Trophoblast cell (in vitro differentiated cells and primary cell): Measurements from ENCODE around the gene LHPP.

Source experiments
- DNase-seq, 2 donors: peaks; one replicate each; pipeline ENCODE4 v3.0.0-alpha.2; 2016
- H2AFZ ChIP-seq: 2 replicates; pipeline ENCODE4 v1.6.1; 2013; ENCODE audit warnings: low read length, moderate library complexity, mild to moderate bottlenecking; ENCODE audit not compliant: insufficient read depth, poor library complexity
- H2AK5ac ChIP-seq: 2 replicates; pipeline ENCODE4 v1.6.1; 2013; ENCODE audit warnings: mild to moderate bottlenecking, low read length
- H2BK120ac ChIP-seq: 2 replicates; pipeline ENCODE4 v1.6.1; 2013; ENCODE audit warnings: low read length, mild to moderate bottlenecking, moderate library complexity; ENCODE audit not compliant: insufficient read depth, poor library complexity
- H2BK12ac ChIP-seq: 2 replicates; pipeline ENCODE4 v1.6.1; 2013; ENCODE audit warnings: mild to moderate bottlenecking, low read length, moderate library complexity
- H2BK5ac ChIP-seq: 2 replicates; pipeline ENCODE4 v1.6.1; 2013; ENCODE audit warnings: low read length, low read depth, moderate library complexity, mild to moderate bottlenecking; ENCODE audit not compliant: poor library complexity
- H3K14ac ChIP-seq: 2 replicates; pipeline ENCODE4 v1.6.1; 2013; ENCODE audit warnings: mild to moderate bottlenecking, low read length
- H3K18ac ChIP-seq: 2 replicates; pipeline ENCODE4 v1.6.1; 2013; ENCODE audit warnings: mild to moderate bottlenecking, low read length
- H3K23ac ChIP-seq: 2 replicates; pipeline ENCODE4 v1.6.1; 2013; ENCODE audit warnings: low read length
- H3K27ac ChIP-seq: 2 replicates; pipeline ENCODE4 v1.5.1; 2013; ENCODE audit warnings: low read depth, mild to moderate bottlenecking, inconsistent platforms, low read length, moderate library complexity
- H3K27me3 ChIP-seq: 2 replicates; pipeline ENCODE4 v1.6.1; 2013; ENCODE audit warnings: inconsistent platforms, mild to moderate bottlenecking, low read length, moderate library complexity; ENCODE audit not compliant: insufficient read depth
- H3K36me3 ChIP-seq, 2 experiments: 1 replicate in 1 of 2; 2 replicates in 1 of 2; pipeline ENCODE4 v1.6.1; 2013; ENCODE audit warnings: low read length in 2 of 2, mild to moderate bottlenecking in 2 of 2, moderate library complexity in 1 of 2; ENCODE audit not compliant: insufficient read depth in 2 of 2, control insufficient read depth in 1 of 2
- H3K4ac ChIP-seq: 2 replicates; pipeline ENCODE4 v1.6.1; 2013; ENCODE audit warnings: low read depth, mild to moderate bottlenecking, low read length, moderate library complexity
- H3K4me1 ChIP-seq, 2 experiments: 1 replicate in 1 of 2; 2 replicates in 1 of 2; pipeline ENCODE4 v1.6.1; 2013; ENCODE audit warnings: low read length in 2 of 2, mild to moderate bottlenecking in 2 of 2, moderate library complexity in 1 of 2; ENCODE audit not compliant: insufficient read depth in 2 of 2, control insufficient read depth in 1 of 2
- H3K4me2 ChIP-seq: 2 replicates; pipeline ENCODE4 v1.6.1; 2013; ENCODE audit warnings: inconsistent platforms, mild to moderate bottlenecking, low read length, moderate library complexity
- H3K4me3 ChIP-seq: 2 replicates; pipeline ENCODE4 v1.5.1; 2013; ENCODE audit warnings: mild to moderate bottlenecking, low read depth, low read length, inconsistent platforms
- H3K79me1 ChIP-seq: one replicate; pipeline ENCODE4 v1.6.1; 2013; ENCODE audit warnings: low read length
- H3K79me2 ChIP-seq: 2 replicates; pipeline ENCODE4 v1.6.1; 2013; ENCODE audit warnings: low read length, mild to moderate bottlenecking; ENCODE audit not compliant: control insufficient read depth, insufficient read depth, poor library complexity
- H3K9ac ChIP-seq: 2 replicates; pipeline ENCODE4 v1.6.1; 2013; ENCODE audit warnings: mild to moderate bottlenecking, low read length
- H3K9me3 ChIP-seq: 2 replicates; pipeline ENCODE4 v1.6.1; 2013; ENCODE audit warnings: low read depth, mild to moderate bottlenecking, control low read depth, inconsistent platforms, low read length; ENCODE audit not compliant: insufficient read depth
- H4K12ac ChIP-seq: 2 replicates; pipeline ENCODE4 v1.6.1; 2013; ENCODE audit warnings: low read depth, mild to moderate bottlenecking, low read length, moderate library complexity
- H4K8ac ChIP-seq: 2 replicates; pipeline ENCODE4 v1.6.1; 2013; ENCODE audit warnings: low read depth, mild to moderate bottlenecking, low read length, moderate library complexity
- H4K91ac ChIP-seq: one replicate; pipeline ENCODE4 v1.6.1; 2013; ENCODE audit warnings: low read depth, mild to moderate bottlenecking, low read length, moderate library complexity
- WGBS: extraction: QIAGEN DNeasy Blood & Tissue Kit; methylation state at CpG from one replicate; pipeline ENCODE4 v1.1.7; 2013; ENCODE audit warnings: missing lambda C conversion rate; ENCODE audit not compliant: insufficient read length, insufficient coverage; ENCODE audit errors: extremely low coverage; 5-methylcytosine and 5-hydroxymethylcytosine counted together

Gene LHPP

GRCh38 chr10:124505279-124505678 is 43.7 kb downstream of the LHPP start:
- no peak overlapping the region for H3K4me3 ChIP-seq
- H3K14ac ChIP-seq: no peak overlapping the region
- no peak overlapping the region for H3K23ac ChIP-seq
- H4K91ac ChIP-seq: no peak overlapping the region
- no peak overlapping the region for H2BK120ac ChIP-seq
- no peak overlapping the region for H3K4ac ChIP-seq
- WGBS: no CpG with 5 or more reads among the region's 2 CpGs
- no peak for DNase-seq
- no peaks in the 10 kb centered on the region for H3K79me2 ChIP-seq
- H3K9me3 ChIP-seq: no peaks in the 10 kb centered on the region
- no peak overlapping the region for H3K9ac ChIP-seq
- no peaks in the 10 kb centered on the region for H3K36me3 ChIP-seq
- no peak overlapping the region for H4K8ac ChIP-seq
- no peak overlapping the region for H4K12ac ChIP-seq
- no peaks in the 10 kb centered on the region for H3K79me1 ChIP-seq
- H3K27ac ChIP-seq: no peak overlapping the region
- H2AK5ac ChIP-seq: no peak overlapping the region
- H2BK12ac ChIP-seq: no peak overlapping the region
- H3K4me2 ChIP-seq: no peak overlapping the region
- H2BK5ac ChIP-seq: no peak overlapping the region
- no peaks in the 10 kb centered on the region for H3K27me3 ChIP-seq
- H2AFZ ChIP-seq: no peak overlapping the region
- H3K4me1 ChIP-seq: no peaks in the 10 kb centered on the region
- no peak overlapping the region for H3K18ac ChIP-seq

- Histone ChIP-seq H3K4me1 (peaks cover 0 to 5% of the 10 kb centered on the region in 2 experiments), H3K4me3 (no peak overlapping the region)
- no CpG with 5 or more reads among the region's 8 CpGs for WGBS
Observed at GRCh38 chr10:124508070-124508667, 46.5 kb downstream of the LHPP start.

GRCh38 chr10:124508907-124509454 is 47.4 kb downstream of the LHPP start:
- Histone ChIP-seq H3K27ac (no peak overlapping the region), H4K8ac (no peak overlapping the region), H2BK5ac (no peak overlapping the region), H3K9ac (no peak overlapping the region), H3K4me2 (no peak overlapping the region), H3K23ac (no peak overlapping the region), H3K14ac (no peak overlapping the region), H3K79me2 (no peaks in the 10 kb centered on the region), H3K4me3 (no peak overlapping the region), H2AK5ac (no peak overlapping the region), H3K9me3 (peaks cover 1% of the 10 kb centered on the region), H3K4me1 (peaks cover 2 to 6% of the 10 kb centered on the region in 2 experiments), H2AFZ (no peak overlapping the region), H3K36me3 (no peaks in the 10 kb centered on the region), H4K12ac (no peak overlapping the region), H3K79me1 (no peaks in the 10 kb centered on the region), H3K27me3 (no peaks in the 10 kb centered on the region), H3K18ac (no peak overlapping the region), H3K4ac (no peak overlapping the region), H4K91ac (no peak overlapping the region), H2BK12ac (no peak overlapping the region), H2BK120ac (no peak overlapping the region)
- WGBS: no CpG with 5 or more reads among the region's 5 CpGs
- DNase-seq: no peak

More at GRCh38 chr10:124508070-124508667, 46.5 kb downstream of the LHPP start:
- no peak overlapping the region for H2AFZ ChIP-seq
- no peak overlapping the region for H3K18ac ChIP-seq
- H3K23ac ChIP-seq: no peak overlapping the region
- H3K9ac ChIP-seq: no peak overlapping the region
- H3K27ac ChIP-seq: no peak overlapping the region
- no peaks in the 10 kb centered on the region for H3K79me2 ChIP-seq
- no peak overlapping the region for H3K14ac ChIP-seq
- no peaks in the 10 kb centered on the region for H3K79me1 ChIP-seq
- no peaks in the 10 kb centered on the region for H3K27me3 ChIP-seq
- no peak overlapping the region for H4K91ac ChIP-seq
- H4K8ac ChIP-seq: no peak overlapping the region
- no peaks in the 10 kb centered on the region for H3K36me3 ChIP-seq
- H2BK120ac ChIP-seq: no peak overlapping the region
- no peak overlapping the region for H2BK12ac ChIP-seq
- no peak overlapping the region for H2AK5ac ChIP-seq
- no peak overlapping the region for H3K4me2 ChIP-seq
- H3K4ac ChIP-seq: no peak overlapping the region
- no peak overlapping the region for H2BK5ac ChIP-seq
- no peak for DNase-seq
- peaks cover 1% of the 10 kb centered on the region for H3K9me3 ChIP-seq
- no peak overlapping the region for H4K12ac ChIP-seq

- Histone ChIP-seq H3K4me1 (peaks cover 2 to 7% of the 10 kb centered on the region in 2 experiments), H3K27me3 (no peaks in the 10 kb centered on the region), H3K79me1 (no peaks in the 10 kb centered on the region), H3K9me3 (peaks cover 1% of the 10 kb centered on the region), H3K36me3 (no peaks in the 10 kb centered on the region), H3K4me3 (no peak overlapping the region), H4K12ac (peak overlapping the region; percentile 35), H3K79me2 (no peaks in the 10 kb centered on the region), H4K91ac (no peak overlapping the region), H4K8ac (no peak overlapping the region), H3K18ac (no peak overlapping the region), H3K4ac (no peak overlapping the region), H2AK5ac (no peak overlapping the region), H3K9ac (no peak overlapping the region), H2BK120ac (no peak overlapping the region), H3K14ac (no peak overlapping the region), H2BK5ac (no peak overlapping the region), H3K27ac (no peak overlapping the region), H3K4me2 (no peak overlapping the region), H2AFZ (no peak overlapping the region), H2BK12ac (no peak overlapping the region), H3K23ac (no peak overlapping the region)
- WGBS: no CpG with 5 or more reads among the region's 27 CpGs
- DNase-seq: no peak
Observed at GRCh38 chr10:124509880-124510632, 48.4 kb downstream of the LHPP start.
